T-helper 1 cell (primary cell): ENCODE data around the gene ZNF793.

ENCODE experiments used
- DNase-seq, 5 donors: peaks; one replicate each; pipeline ENCODE4 v3.0.0-alpha.2; 2012 to 2020
- total RNA-seq, 4 donors: gene quantifications; one replicate each; lab custom pipeline; 2026; lab: John Stamatoyannopoulos, UW

The ZNF793 gene
- total RNA-seq, result 4.5 to 14.7 (median 8.0) reads per million in 4 donors

DNA sequence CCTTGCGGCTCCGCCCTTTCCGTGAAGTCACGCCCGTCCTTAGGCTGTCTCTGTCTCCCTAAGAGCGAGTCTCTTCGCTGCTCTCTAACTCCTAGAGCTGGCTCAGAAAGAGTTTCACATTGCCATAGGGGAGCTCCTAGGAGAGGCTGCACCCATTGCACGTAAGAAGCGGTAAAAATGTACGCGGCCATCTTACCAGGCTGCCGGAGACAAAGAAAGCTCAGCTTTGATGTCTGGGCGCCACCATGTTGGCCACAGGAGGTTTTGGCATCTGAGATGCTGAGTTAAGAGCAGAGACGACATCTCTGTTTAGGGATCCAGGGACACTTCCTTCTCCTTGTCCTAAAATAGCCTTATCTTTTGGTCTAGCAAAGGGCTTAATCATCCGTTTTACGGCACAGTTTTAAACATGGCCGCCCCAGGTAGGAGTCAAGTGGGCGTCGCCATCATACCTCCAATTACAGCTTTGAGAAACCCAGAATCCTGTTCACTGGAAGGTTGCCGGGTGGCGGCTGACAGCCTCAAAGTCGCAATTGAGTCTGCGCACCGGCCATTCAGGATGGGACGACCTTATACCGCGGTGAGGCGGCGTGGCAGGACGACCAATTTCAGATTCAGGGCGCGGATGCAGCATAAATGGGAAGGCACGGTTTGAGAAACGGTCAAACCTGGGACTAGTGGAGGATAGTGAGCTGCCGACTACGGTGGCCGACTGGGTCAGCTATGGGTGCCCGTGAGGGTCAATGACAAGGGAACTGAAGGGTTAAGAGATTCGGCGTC lies at the start of gene ZNF793:
TSS of gene ZNF793 (plus strand) at position 553 of the 780 bp plus-strand sequence. CDS start 16,501 bp downstream, outside the sequence.
- peak; percentile 58 to 79 (median 74) for DNase-seq

DNA sequence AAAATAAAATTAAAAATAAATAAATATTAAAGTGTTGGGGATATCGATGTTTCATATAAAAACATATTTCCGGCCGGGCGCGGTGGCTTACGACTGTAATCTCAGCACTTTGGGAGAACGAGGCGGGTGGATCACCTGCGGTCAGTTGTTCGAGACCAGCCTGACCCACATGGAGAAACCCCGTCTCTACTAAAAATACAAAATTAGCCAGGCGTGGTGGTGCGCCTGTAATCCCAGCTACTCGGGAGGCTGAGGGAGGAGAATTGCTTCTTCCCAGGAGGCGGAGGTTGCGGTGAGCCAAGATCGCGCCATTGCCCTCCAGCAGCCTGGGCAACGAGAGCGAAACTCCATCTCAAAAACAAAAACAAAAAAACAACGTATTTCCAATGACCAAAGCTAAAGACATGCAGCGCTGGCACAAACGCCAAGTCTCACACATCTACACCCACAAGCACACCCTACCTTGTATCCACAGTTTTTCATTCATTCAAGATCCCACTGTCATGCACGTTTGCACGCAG lies 40.4 kb upstream of the ZNF793 start:
- no peak for DNase-seq

GRCh38 chr19:37466798-37467607 lies 39.7 kb upstream of the ZNF793 start, which contains the start of gene ZNF569:
Gene ZNF569, minus strand, starts transcription at chr19:37467444. Its CDS starts 22,523 bp downstream, at chr19:37444921.
- peak; percentile 72 to 94 (median 82) for DNase-seq

DNA sequence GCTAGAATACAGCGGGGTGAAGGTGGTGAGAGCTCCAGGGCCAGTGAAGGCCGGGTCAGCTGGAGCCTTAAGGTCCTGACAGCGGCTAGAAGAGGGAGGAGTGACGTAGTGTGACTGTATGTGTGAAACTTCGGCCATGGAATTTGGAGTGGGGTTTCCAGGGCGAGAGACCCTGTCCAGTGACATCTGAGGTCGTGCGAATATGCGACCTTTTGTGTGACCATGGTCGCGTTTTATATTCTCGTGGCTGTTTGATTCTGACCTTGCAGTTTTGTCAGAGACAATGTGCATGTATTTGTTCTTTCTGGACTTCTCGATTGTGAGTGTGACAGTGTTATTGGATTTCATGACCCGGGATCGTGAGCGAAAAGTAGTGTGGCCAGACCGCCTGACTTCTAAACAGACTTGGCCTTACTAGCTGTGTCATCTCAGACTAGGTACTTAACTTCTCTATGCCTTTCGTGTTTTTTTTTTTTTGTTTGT lies 39.1 kb upstream of the ZNF793 start:
- no peak for DNase-seq

GRCh38 chr19:37468961-37469777 lies 37.6 kb upstream of the ZNF793 start, which contains the start of gene ZNF570:
Gene ZNF570, plus strand, starts transcription at chr19:37469356. Its CDS starts 999 bp downstream, at chr19:37470355.
- peak; percentile 71 to 89 (median 82) for DNase-seq

DNA sequence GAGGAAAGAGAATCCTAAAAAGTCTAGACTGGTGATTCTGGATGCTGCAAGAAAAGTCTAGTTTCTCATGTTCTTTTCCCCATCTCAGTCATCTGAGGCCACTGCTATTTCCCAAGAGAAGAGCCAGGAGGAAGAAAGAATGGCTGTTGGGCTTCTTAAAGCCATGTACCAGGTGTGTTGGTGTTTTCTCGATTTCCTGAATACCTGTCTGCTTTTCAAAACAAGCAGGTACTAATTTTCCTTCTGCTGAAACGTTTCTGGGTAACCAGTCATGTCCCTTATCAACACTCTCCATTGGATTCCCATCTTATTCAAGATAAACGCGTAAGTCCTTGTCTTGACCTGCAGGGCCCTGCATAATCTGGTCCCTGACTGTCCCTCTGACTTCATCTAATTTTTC lies 36.5 kb upstream of the ZNF793 start:
- DNase-seq, result no peak

DNA sequence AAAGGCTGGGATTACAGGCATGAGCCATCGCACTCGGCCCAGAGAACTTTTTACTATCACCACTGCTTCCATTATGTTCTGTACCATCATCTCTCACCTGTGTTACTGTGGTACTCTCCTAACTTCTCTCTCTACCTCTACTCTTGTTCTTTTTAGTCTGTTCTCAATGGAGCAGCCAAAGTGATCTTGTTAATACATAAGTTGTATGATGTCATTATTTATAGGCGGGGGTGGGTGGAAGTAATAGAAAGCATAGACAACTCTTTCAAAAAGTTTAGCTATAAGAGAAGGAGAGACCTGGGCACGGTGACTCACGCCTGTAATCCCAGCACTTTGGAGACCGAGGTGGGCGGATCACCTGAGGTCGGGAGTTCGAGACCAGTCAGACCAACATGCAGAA lies 34.6 kb upstream of the ZNF793 start:
- DNase-seq, result no peak

DNA sequence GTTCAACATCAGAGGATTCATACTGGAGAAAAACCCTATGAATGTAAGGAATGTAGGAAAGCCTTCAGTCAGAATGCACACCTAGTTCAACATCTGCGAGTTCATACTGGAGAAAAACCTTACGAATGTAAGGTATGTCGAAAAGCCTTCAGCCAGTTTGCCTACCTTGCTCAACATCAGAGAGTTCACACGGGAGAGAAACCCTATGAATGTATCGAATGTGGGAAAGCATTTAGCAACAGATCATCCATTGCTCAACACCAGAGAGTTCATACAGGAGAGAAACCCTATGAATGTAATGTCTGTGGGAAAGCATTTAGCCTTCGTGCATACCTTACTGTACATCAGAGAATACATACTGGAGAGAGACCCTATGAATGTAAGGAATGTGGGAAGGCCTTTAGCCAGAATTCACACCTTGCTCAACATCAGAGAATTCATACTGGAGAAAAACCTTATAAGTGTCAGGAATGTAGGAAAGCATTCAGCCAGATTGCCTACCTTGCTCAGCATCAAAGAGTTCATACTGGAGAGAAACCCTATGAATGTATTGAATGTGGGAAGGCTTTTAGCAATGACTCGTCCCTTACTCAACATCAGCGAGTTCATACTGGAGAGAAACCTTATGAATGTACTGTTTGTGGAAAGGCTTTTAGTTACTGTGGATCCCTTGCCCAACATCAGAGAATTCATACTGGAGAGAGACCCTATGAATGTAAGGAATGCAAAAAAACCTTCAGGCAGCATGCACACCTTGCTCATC lies 22.2 kb upstream of the ZNF793 start:
- DNase-seq, result no peak

GRCh38 chr19:37492213-37492612 lies 14.5 kb upstream of the ZNF793 start:
- no peak for DNase-seq

- DNase-seq, result no peak
These were observed 767 bp upstream of the ZNF793 start for GRCh38 chr19:37505958-37506386.

GRCh38 chr19:37507167-37507464 lies 377 bp downstream of the ZNF793 start:
- DNase-seq, result no peak

- no peak for DNase-seq
These were observed 4.4 kb downstream of the ZNF793 start for GRCh38 chr19:37511186-37511585.

- DNase-seq, result no peak
These were observed 5.1 kb downstream of the ZNF793 start for GRCh38 chr19:37511821-37512220.

- no peak for DNase-seq
These were observed 6.7 kb downstream of the ZNF793 start for GRCh38 chr19:37513397-37513796.

GRCh38 chr19:37519890-37520289 lies 13.2 kb downstream of the ZNF793 start:
- DNase-seq, result no peak

GRCh38 chr19:37537391-37537947 lies 30.7 kb downstream of the ZNF793 start:
- no peak for DNase-seq

- DNase-seq, result peak; percentile 18 to 66 (median 34)
These were observed 44.6 kb downstream of the ZNF793 start for GRCh38 chr19:37551129-37551993.

DNA sequence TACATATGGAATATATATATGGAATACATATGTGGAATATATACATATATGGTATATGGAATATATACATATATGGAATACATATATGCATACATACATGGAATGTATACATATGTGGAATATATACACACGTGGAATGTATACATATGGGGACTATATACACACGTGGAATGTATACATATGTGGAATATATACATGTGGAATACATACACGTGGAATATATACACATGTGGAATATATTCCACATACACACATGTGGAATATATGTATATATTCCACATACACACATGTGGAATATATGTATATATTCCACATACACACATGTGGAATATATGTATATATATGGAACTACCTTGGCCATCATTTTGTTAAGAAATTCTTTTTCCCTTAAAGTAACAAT lies 56.8 kb downstream of the ZNF793 start:
- no peak for DNase-seq

DNA sequence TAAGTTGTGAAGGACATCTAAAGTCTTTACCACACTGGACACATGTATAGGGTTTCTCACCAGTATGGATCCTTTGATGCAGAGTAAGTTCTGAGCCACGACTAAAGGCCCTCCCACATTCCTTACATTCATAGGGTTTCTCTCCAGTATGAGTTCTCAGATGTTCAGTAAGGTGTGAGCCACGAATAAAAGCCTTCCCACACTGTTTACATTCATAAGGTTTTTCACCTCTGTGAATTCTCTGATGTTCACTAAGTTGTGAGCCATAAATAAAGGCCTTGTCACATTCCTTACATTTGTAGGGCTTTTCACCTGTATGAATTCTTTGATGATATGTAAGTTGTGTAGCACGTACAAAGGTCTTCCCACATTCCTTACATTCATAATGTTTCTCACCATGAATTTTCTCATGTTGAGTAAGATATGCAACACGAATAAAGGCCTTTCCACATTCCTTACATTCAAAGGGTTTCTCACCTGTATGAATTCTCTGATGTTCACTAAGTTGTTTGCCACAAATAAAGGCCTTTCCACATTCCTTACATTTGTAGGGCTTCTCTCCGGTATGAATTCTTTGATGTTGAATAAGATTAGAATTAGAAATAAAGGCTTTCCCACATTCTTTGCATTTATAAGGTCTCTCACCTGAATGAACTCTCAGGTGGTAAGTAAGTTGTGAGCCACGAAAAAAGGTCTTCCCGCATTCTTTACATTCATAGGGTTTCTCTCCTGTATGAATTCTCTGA lies 58.1 kb downstream of the ZNF793 start:
- no peak for DNase-seq

- no peak for DNase-seq
These were observed 58.6 kb downstream of the ZNF793 start for GRCh38 chr19:37565370-37565669.
